K562 (cell line): ENCODE measurements around the gene MCMBP. TPM values are rescaled to one million over a fixed set of nuclear protein-coding genes. Genes with fewer than 3 reads are reported as not detected.

Experiments used
- CBX1 ChIP-seq: sonication (generic); IDR thresholded peaks from 2 replicates; pipeline ENCODE4 v1.6.1; 2016; ENCODE audit warnings: antibody characterized with exemption, low read depth, mild to moderate bottlenecking
- ERF ChIP-seq: fragments of 450-650 bp; formaldehyde crosslinking; IDR thresholded peaks from 2 replicates; pipeline ENCODE4 v1.4.0; 2020; ENCODE audit warnings: mild to moderate bottlenecking, mixed read lengths
- FOS ChIP-seq: IDR thresholded peaks from 3 replicates; pipeline ENCODE4 v1.6.1; 2011; ENCODE audit not compliant: insufficient read length; ENCODE audit errors: extremely low read depth
- HES1 ChIP-seq: fragments of 450-650 bp; IDR thresholded peaks from 2 replicates; pipeline ENCODE4 v1.6.1; 2016; ENCODE audit warnings: low read depth, mild to moderate bottlenecking, moderate library complexity
- HMG20B ChIP-seq: fragments of 250-450 bp; sonication (Bioruptor Pico); IDR thresholded peaks from 2 replicates; pipeline ENCODE4 v1.5.0; 2021; ENCODE audit warnings: mild to moderate bottlenecking
- ILF3 ChIP-seq: fragments of 450-650 bp; IDR thresholded peaks from 2 replicates; pipeline ENCODE4 v1.6.1; 2018; ENCODE audit warnings: antibody characterized with exemption, mild to moderate bottlenecking, moderate library complexity, borderline replicate concordance
- PCBP1 ChIP-seq: fragments of 200-400 bp; formaldehyde crosslinking; IDR thresholded peaks from 2 replicates; pipeline ENCODE4 v1.6.1; 2018; ENCODE audit warnings: mild to moderate bottlenecking, low read depth, low read length; ENCODE audit not compliant: poor library complexity, severe bottlenecking
- POLR3G ChIP-seq: IDR thresholded peaks from 2 replicates; pipeline ENCODE4 v1.6.1; 2011; ENCODE audit not compliant: insufficient read length, insufficient replicate concordance; ENCODE audit errors: extremely low read depth
- RERE ChIP-seq: sonication (generic); formaldehyde crosslinking; IDR thresholded peaks from 2 replicates; pipeline ENCODE4 v1.8.0; 2023; ENCODE audit warnings: missing genetic modification reagents, mild to moderate bottlenecking, borderline replicate concordance
- SNRNP70 ChIP-seq: fragments of 200-400 bp; formaldehyde crosslinking; optimal IDR thresholded peaks from 2 replicates; pipeline ENCODE3; 2017; ENCODE audit warnings: low read depth, low read length
- XRCC5 ChIP-seq: fragments of 200-400 bp; formaldehyde crosslinking; IDR thresholded peaks from 2 replicates; pipeline ENCODE4 v1.6.1; 2017; ENCODE audit warnings: low read depth, mild to moderate bottlenecking, low read length
- ZBTB7A ChIP-seq: IDR thresholded peaks from 2 replicates; pipeline ENCODE4 v1.6.1; 2011; ENCODE audit warnings: low read depth, mild to moderate bottlenecking, low read length, moderate library complexity, borderline replicate concordance; ENCODE audit not compliant: control insufficient read depth
- ZNF354B ChIP-seq: fragments of 250-450 bp; sonication (Bioruptor Pico); IDR thresholded peaks from 2 replicates; pipeline ENCODE4 v1.4.0; 2020
- ZNF75A ChIP-seq: fragments of 450-650 bp; formaldehyde crosslinking; IDR thresholded peaks from 2 replicates; pipeline ENCODE4 v1.4.0; 2020; ENCODE audit warnings: mild to moderate bottlenecking
- ZNF764 ChIP-seq: fragments of 250-450 bp; sonication (Bioruptor Pico); IDR thresholded peaks from 2 replicates; pipeline ENCODE4 v1.4.0; 2020; ENCODE audit warnings: low read depth, mild to moderate bottlenecking, moderate library complexity
- ZNF780A ChIP-seq: fragments of 250-450 bp; sonication (Bioruptor Pico); IDR thresholded peaks from 2 replicates; pipeline ENCODE4 v1.5.0; 2021; ENCODE audit warnings: mild to moderate bottlenecking
- polyA plus RNA-seq, 8 experiments: library from polyadenylated mRNA; depleted of rRNA in 4 of 8; stranded (reverse) in 5 of 8; unstranded in 3 of 8; fragments of >200 nt; fragmentation: Nextera tagmentation in 2 of 8; fragmentation: Illumina TruSeq in 1 of 8; extraction: Ambion mirVana in 2 of 8; extraction: Trizol in 1 of 8; gene quantifications; 2 replicates each; pipeline versions ENCODE4 v1.2.1 to v1.2.3, GENCODE V29; 2011 to 2014; ENCODE audit warnings: inconsistent platforms in 1 of 8, missing spikeins in 1 of 8
- total RNA-seq, 7 experiments: library from RNA; depleted of rRNA in 6 of 7; stranded (reverse); fragments of >200 nt in 6 of 7; fragmentation: Illumina TruSeq in 2 of 7; extraction: Trizol in 2 of 7; gene quantifications; 2 replicates each; pipeline versions ENCODE4 v1.2.1 to v1.2.3, GENCODE V29; 2011 to 2021; ENCODE audit warnings: low replicate concordance in 1 of 7
- TF ChIP-seq, protein P1 (sequence below): IDR thresholded peaks from 3 replicates; pipeline ENCODE4 v1.6.1; 2011; ENCODE audit warnings: borderline replicate concordance, mild to moderate bottlenecking, moderate library complexity; ENCODE audit not compliant: insufficient read length; ENCODE audit errors: extremely low read depth
- TF ChIP-seq, protein P2 (sequence below): fragments of 250-450 bp; sonication (Bioruptor Pico); IDR thresholded peaks from 2 replicates; pipeline ENCODE4 v1.8.0; 2021; ENCODE audit warnings: borderline replicate concordance, mild to moderate bottlenecking, moderate library complexity; ENCODE audit not compliant: poor library complexity, severe bottlenecking

Gene MCMBP
- total and polyA plus RNA-seq, 9 of the 15 experiments (the other 6 are each of a cell fraction or from before 2014, with no cell fraction given), result 11.2 to 74.3 (median 50.5) TPM

DNA sequence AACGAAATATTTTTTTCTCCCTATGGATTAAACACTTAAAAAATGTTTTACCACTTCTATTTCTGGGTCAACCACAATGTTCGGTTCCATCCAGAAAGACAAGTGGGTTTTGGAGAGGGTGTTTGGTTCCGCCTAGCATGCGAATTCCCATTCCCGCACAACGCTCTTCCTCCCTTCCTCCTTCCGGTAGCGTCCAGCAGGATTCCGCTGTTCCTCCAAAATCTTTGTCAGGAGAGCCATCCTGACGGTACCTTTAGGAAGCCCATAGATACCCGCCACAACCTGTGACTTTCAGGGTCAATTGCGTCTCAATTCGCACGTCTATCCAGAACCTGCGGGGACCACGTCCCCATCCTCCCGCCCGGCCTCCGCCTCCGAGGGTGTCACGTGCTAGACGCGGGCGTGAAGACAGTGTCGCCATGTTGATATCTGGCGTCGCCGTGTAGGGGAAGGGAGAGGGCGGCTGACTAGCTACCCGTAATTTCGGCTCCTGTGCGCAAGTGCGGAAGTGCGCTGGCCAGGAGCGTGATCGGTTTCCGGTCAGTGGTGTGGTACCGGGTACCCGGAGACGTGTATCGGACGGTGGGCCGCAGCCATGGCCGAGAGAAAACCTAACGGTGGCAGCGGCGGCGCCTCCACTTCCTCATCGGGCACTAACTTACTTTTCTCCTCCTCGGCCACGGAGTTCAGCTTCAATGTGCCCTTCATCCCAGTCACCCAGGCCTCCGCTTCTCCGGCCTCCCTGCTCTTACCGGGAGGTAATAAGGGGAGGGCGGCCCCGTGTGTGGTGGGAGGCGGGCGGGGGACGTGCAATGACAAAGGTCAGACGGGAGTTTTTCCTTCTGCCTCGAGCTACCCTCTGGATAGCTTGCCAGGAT, 19.8 kb upstream of the MCMBP start, which contains the start of gene SEC23IP (continued):
- TF ChIP-seq, protein P1, sequence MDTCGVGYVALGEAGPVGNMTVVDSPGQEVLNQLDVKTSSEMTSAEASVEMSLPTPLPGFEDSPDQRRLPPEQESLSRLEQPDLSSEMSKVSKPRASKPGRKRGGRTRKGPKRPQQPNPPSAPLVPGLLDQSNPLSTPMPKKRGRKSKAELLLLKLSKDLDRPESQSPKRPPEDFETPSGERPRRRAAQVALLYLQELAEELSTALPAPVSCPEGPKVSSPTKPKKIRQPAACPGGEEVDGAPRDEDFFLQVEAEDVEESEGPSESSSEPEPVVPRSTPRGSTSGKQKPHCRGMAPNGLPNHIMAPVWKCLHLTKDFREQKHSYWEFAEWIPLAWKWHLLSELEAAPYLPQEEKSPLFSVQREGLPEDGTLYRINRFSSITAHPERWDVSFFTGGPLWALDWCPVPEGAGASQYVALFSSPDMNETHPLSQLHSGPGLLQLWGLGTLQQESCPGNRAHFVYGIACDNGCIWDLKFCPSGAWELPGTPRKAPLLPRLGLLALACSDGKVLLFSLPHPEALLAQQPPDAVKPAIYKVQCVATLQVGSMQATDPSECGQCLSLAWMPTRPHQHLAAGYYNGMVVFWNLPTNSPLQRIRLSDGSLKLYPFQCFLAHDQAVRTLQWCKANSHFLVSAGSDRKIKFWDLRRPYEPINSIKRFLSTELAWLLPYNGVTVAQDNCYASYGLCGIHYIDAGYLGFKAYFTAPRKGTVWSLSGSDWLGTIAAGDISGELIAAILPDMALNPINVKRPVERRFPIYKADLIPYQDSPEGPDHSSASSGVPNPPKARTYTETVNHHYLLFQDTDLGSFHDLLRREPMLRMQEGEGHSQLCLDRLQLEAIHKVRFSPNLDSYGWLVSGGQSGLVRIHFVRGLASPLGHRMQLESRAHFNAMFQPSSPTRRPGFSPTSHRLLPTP, result no peak
- TF ChIP-seq RERE (no peak), ZNF780A (CRISPR knock-in tag) (no peak), SNRNP70 (no peak), POLR3G (no peak), HES1 (no peak), ZNF354B (CRISPR knock-in tag) (no peak), ZBTB7A (no peak), ZNF75A (no peak), FOS (no peak), PCBP1 (no peak), CBX1 (peak; percentile 72; the same call in 1 of the 2 replicates), ZNF764 (CRISPR knock-in tag) (no peak), XRCC5 (no peak), HMG20B (CRISPR knock-in tag) (no peak), ERF (no peak), ILF3 (no peak)
- TF ChIP-seq, protein P2, sequence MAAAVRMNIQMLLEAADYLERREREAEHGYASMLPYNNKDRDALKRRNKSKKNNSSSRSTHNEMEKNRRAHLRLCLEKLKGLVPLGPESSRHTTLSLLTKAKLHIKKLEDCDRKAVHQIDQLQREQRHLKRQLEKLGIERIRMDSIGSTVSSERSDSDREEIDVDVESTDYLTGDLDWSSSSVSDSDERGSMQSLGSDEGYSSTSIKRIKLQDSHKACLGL (CRISPR knock-in tag), result no peak
